Esophagus muscularis mucosa (tissue), 4 donors: ENCODE measurements around the gene POLR2B. TPM values are rescaled to one million over a fixed set of nuclear protein-coding genes. Genes with fewer than 3 reads are reported as not detected.
A peak's percentile ranks its signal among the peaks of the same experiment; 100 is the strongest.
"Not testable (repeated sequence)": the region's sequence is repeated elsewhere in the genome, so short reads cannot be mapped to it uniquely, and the experiment has no call there.

Source experiments
- DNase-seq: peaks from one replicate; pipeline ENCODE4 v3.0.0-alpha.2; 2017; ENCODE audit errors: extremely low spot score
- H3K27ac ChIP-seq, 4 donors: fragments of 200-600 bp; sonication (generic); replicated peaks in 1 of 4; 1 replicate in 3 of 4; 2 replicates in 1 of 4; pipeline ENCODE4 v1.5.1; 2016 to 2019; ENCODE audit warnings: mild to moderate bottlenecking in 1 of 4
- H3K27me3 ChIP-seq, 4 donors: fragments of 200-600 bp; sonication (generic); one replicate each; pipeline versions ENCODE4 v1.5.1 to v1.6.0; 2016 to 2019
- H3K36me3 ChIP-seq, 4 donors: fragments of 200-600 bp; sonication (generic); one replicate each; pipeline ENCODE4 v1.5.1; 2016 to 2019
- H3K4me1 ChIP-seq, 4 donors: fragments of 200-600 bp; sonication (generic); one replicate each; pipeline ENCODE4 v1.5.1; 2016 to 2019
- H3K4me3 ChIP-seq, 4 donors: fragments of 200-600 bp; sonication (generic); 1 replicate in 2 of 4; 2 replicates in 2 of 4; pipeline ENCODE4 v1.5.1; 2016 to 2019; ENCODE audit warnings: mild to moderate bottlenecking in 4 of 4, moderate library complexity in 1 of 4
- H3K9me3 ChIP-seq, 4 donors: fragments of 200-600 bp; sonication (generic); 1 replicate in 3 of 4; 2 replicates in 1 of 4; pipeline ENCODE4 v1.5.1; 2016 to 2019
- CTCF ChIP-seq, 3 experiments: fragments of 200-600 bp in 2 of 3; fragments of 450-650 bp in 1 of 3; sonication (generic) in 2 of 3; IDR thresholded peaks; one replicate each; pipeline ENCODE4 v1.5.1; 2017 to 2019; ENCODE audit warnings: antibody characterized with exemption in 3 of 3, mild to moderate bottlenecking in 2 of 3, moderate library complexity in 1 of 3
- EP300 ChIP-seq: sonication (generic); formaldehyde crosslinking; IDR thresholded peaks from one replicate; pipeline ENCODE4 v1.6.1; 2017; ENCODE audit warnings: antibody characterized with exemption
- POLR2A ChIP-seq: fragments of 450-650 bp; IDR thresholded peaks from one replicate; pipeline ENCODE4 v1.6.1; 2017; ENCODE audit warnings: antibody characterized with exemption, moderate library complexity, mild to moderate bottlenecking, low read depth
- POLR2AphosphoS5 ChIP-seq, 2 donors: sonication (generic); formaldehyde crosslinking; IDR thresholded peaks; one replicate each; pipeline ENCODE4 v1.6.1; 2017; ENCODE audit warnings: antibody characterized with exemption in 2 of 2
- WGBS: methylation state at CpG from one replicate; pipeline ENCODE4 v1.1.5; 2018; 5-methylcytosine and 5-hydroxymethylcytosine counted together
- intact Hi-C: fragments of 100-400 bp; cut with DNase I; formaldehyde crosslinking; loops from one replicate; pipeline ENCODE4 v1.15.1; 2023
- total RNA-seq, 4 donors: library from RNA; depleted of rRNA; stranded (reverse); fragments of >200 nt; gene quantifications; one replicate each; pipeline versions ENCODE4 v1.1.0 to v1.2.1, GENCODE V29; 2016

POLR2B gene
- total RNA-seq, 4 donors from 2014 or later = 58.3 to 95.7 (median 74.0) TPM

GRCh38 chr4:57043347-57044251 lies 64.9 kb downstream of the POLR2B start:
- intact Hi-C loops = no loop called here
- peaks cover 0 to 21% (median 7%) of the 10 kb centered on the region in 4 donors for H3K36me3 ChIP-seq
- no peaks in the 10 kb centered on the region for H3K9me3 ChIP-seq
- H3K27ac ChIP-seq = peak overlapping the region; percentile 53 to 71 (median 67)
- peak; percentile 87 for DNase-seq
- TF ChIP-seq POLR2A (no peak), EP300 (no peak), CTCF (IDR thresholded peaks at IDR 0.05) (no peak), POLR2AphosphoS5 (IDR thresholded peaks at IDR 0.05) (no peak)
- peaks cover 62 to 74% (median 69%) of the 10 kb centered on the region in 4 donors for H3K4me1 ChIP-seq
- H3K4me3 ChIP-seq = no peak overlapping the region
- no peaks in the 10 kb centered on the region for H3K27me3 ChIP-seq
- WGBS = 38% methylated on average over 6 of the region's 6 CpGs

GRCh38 chr4:57044279-57044678 lies 65.6 kb downstream of the POLR2B start:
- H3K27me3 ChIP-seq = no peaks in the 10 kb centered on the region
- 57% methylated on average over 1 of the region's 1 CpG for WGBS
- TF ChIP-seq EP300 = no peak
- no peak for TF ChIP-seq CTCF (IDR thresholded peaks at IDR 0.05)
- TF ChIP-seq POLR2AphosphoS5 (IDR thresholded peaks at IDR 0.05) = no peak
- no peak for TF ChIP-seq POLR2A
- H3K27ac ChIP-seq = peak overlapping the region; percentile 53 to 71 (median 67)
- H3K4me1 ChIP-seq = peaks cover 69 to 78% (median 75%) of the 10 kb centered on the region in 4 donors
- H3K36me3 ChIP-seq = peaks cover 0 to 16% (median 7%) of the 10 kb centered on the region in 4 donors
- intact Hi-C loops = no loop called here
- no peaks in the 10 kb centered on the region for H3K9me3 ChIP-seq
- DNase-seq = peak; percentile 1
- H3K4me3 ChIP-seq = no peak overlapping the region

GRCh38 chr4:57044996-57045395 lies 66.3 kb downstream of the POLR2B start:
- TF ChIP-seq EP300 (no peak), CTCF (IDR thresholded peaks at IDR 0.05) (no peak), POLR2A (no peak), POLR2AphosphoS5 (IDR thresholded peaks at IDR 0.05) (no peak)
- intact Hi-C loops = no loop called here
- peaks cover 76 to 80% (median 78%) of the 10 kb centered on the region in 4 donors for H3K4me1 ChIP-seq
- 100% methylated on average over 1 of the region's 1 CpG for WGBS
- no peaks in the 10 kb centered on the region for H3K27me3 ChIP-seq
- H3K4me3 ChIP-seq = no peak overlapping the region
- peaks cover 0 to 11% (median 5%) of the 10 kb centered on the region in 4 donors for H3K36me3 ChIP-seq
- DNase-seq = no peak
- H3K9me3 ChIP-seq = no peaks in the 10 kb centered on the region
- H3K27ac ChIP-seq = peak overlapping the region; percentile 53 to 71 (median 67)

GRCh38 chr4:57047046-57047445 lies 68.3 kb downstream of the POLR2B start:
- peak; percentile 70 for DNase-seq
- Histone ChIP-seq H3K27ac (peak overlapping the region in 1 of 4 donors; percentile 16), H3K4me1 (peaks cover 76 to 91% (median 85%) of the 10 kb centered on the region in 4 donors)
- H3K9me3 ChIP-seq, intact Hi-C loops, H3K27me3 ChIP-seq, H3K4me3 ChIP-seq, H3K36me3 ChIP-seq: not testable (repeated sequence)
- WGBS = 98% methylated on average over 6 of the region's 6 CpGs

- DNase-seq = peak; percentile 14
- Histone ChIP-seq H3K27ac (peak overlapping the region; percentile 24 to 44 (median 34)), H3K27me3 (no peaks in the 10 kb centered on the region), H3K4me3 (no peak overlapping the region), H3K4me1 (peaks cover 72 to 85% (median 79%) of the 10 kb centered on the region in 4 donors), H3K36me3 (no peaks in the 10 kb centered on the region), H3K9me3 (no peaks in the 10 kb centered on the region)
- 7% methylated on average over 1 of the region's 1 CpG for WGBS
- TF ChIP-seq POLR2A (no peak), EP300 (no peak)
- intact Hi-C loops = no loop called here
Observed at GRCh38 chr4:57048590-57049304, 70.1 kb downstream of the POLR2B start.
